ENCODE data around the gene FBXO39.

FBXO39 gene

GRCh38 chr17:6787081-6787693 lies 11.2 kb downstream of the FBXO39 start:
- H3K4me3 ChIP-seq (replicated peaks; ENCODE audit: low read depth, low read length), result no peak overlapping the region
- DNase-seq (ENCODE audit: extremely low read depth, low read depth), result no peak
- TF ChIP-seq CTCF (IDR thresholded peaks at IDR 0.05; ENCODE audit: low read depth, low read length, missing control alignments), result no peak

GRCh38 chr17:6789146-6789545 lies 13.1 kb downstream of the FBXO39 start:
- no peak for TF ChIP-seq CTCF (IDR thresholded peaks at IDR 0.05; ENCODE audit: low read depth, low read length, missing control alignments)
- DNase-seq (ENCODE audit: extremely low read depth, low read depth), result no peak
- H3K4me3 ChIP-seq (replicated peaks; ENCODE audit: low read depth, low read length), result no peak overlapping the region

DNA sequence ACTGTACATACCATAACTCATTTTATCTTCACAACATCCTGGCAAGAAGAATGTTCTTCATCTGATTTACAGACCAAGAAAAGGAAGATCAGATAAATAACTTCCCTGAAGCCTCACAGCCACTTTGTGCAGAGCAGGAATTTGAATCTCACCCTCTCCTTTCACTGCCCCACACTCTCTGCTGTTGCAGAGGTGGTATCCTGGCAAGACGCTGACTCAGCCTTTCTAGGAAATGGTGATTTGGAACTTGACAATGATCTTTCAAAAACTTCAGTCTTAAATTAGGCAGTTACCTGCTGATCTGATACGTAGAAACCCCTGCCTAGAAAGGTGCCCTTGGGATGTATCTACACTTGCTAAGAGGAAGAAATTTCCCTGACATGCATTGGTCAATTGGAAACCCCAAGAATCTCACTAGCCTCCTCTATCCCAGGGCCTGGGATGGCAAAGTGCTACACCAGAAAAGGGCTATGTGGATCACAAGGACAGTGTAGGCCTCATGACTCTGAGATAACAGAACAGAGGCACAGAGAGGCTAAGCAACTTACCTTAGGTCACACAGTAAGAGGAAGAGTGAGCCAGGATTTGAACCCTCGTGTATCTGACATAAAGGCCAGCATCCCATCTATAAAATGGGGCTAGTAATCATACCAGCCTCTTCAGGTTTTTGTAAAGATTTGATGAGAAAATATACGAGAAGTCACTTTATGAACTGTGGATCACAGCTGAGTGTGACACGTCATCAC lies 17.9 kb downstream of the FBXO39 start:
- TF ChIP-seq CTCF (IDR thresholded peaks at IDR 0.05; ENCODE audit: low read depth, low read length, missing control alignments), result no peak
- DNase-seq (ENCODE audit: extremely low read depth, low read depth), result no peak

DNA sequence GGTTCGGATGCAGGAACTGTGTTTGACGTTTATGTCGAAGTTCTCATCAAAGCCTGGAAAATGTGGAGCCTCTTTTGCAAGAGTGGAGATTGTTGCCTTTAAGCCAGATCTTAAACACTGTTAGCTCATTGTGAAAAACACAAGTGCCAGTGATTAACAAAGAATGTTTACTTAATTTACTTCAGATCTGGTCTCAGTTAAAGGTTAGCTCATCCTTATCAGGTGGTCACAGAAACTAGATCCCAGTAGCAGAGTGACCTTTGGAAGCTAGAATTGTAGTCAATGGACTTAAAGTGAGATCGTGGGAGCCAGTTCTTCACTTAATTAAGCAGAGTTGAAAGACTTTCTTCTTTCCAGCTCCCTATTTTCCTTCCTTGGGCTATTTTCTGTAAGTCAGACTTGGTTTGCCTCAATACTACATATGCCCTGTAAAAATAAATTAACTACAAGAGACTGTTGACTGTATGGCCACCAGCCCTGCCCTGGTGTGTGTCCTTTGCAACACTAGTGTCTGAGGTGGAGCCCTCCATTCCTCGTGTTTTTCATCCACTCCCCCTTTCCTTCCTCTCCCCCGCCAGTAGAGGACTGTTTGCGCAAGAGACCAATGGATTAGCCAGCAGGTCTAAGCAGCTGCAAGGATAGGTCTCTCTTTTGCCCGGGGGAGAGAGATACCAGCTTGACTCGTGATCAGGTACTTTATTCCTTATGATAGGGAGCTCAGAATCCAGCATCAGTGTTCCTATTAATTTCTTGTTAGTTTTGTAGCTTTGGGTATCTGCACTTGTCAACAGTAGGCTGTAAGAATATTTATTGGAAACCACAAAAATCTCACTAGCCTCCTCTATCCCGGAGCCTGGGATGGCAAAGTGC lies 20.2 kb downstream of the FBXO39 start:
- no peak overlapping the region for H3K4me3 ChIP-seq (replicated peaks; ENCODE audit: low read depth, low read length)
- no peak for DNase-seq (ENCODE audit: extremely low read depth, low read depth)
- no peak for TF ChIP-seq CTCF (IDR thresholded peaks at IDR 0.05; ENCODE audit: low read depth, low read length, missing control alignments)

More for the DNA sequence above, 17.9 kb downstream of the FBXO39 start:
- no peak overlapping the region for H3K4me3 ChIP-seq (replicated peaks; ENCODE audit: low read depth, low read length)

GRCh38 chr17:6796887-6797490 lies 21.0 kb downstream of the FBXO39 start:
- no peak for TF ChIP-seq CTCF (IDR thresholded peaks at IDR 0.05; ENCODE audit: low read depth, low read length, missing control alignments)
- no peak for DNase-seq (ENCODE audit: extremely low read depth, low read depth)
- H3K4me3 ChIP-seq (replicated peaks; ENCODE audit: low read depth, low read length), result no peak overlapping the region

- TF ChIP-seq CTCF (IDR thresholded peaks at IDR 0.05; ENCODE audit: low read depth, low read length, missing control alignments), result no peak
- H3K4me3 ChIP-seq (replicated peaks; ENCODE audit: low read depth, low read length), result no peak overlapping the region
- DNase-seq (ENCODE audit: extremely low read depth, low read depth), result no peak
These were observed 21.8 kb downstream of the FBXO39 start for GRCh38 chr17:6797718-6798351.

Data from HFF-Myc (cell line).